Endothelial cell of umbilical vein (primary cell): Measurements from ENCODE around the gene PPEF1. TPM values are rescaled to one million over a fixed set of nuclear protein-coding genes. Genes with fewer than 3 reads are reported as not detected.
A peak's percentile ranks its signal among the peaks of the same experiment; 100 is the strongest.

Experiments used
- BruUV-seq: library from RNA; stranded (reverse); fragments of 400-500 nt; replicated peaks from 2 replicates; lab custom pipeline; 2021; lab: Mats Ljungman, UMichigan
- CTCF ChIA-PET: fragments of 300-600, 350-600 bp; sonication (Branson Sonifier 250); formaldehyde crosslinking; loops from one replicate; lab custom pipeline; 2021; ENCODE audit warnings: antibody characterized with exemption, inconsistent platforms; lab: Charles Lee
- POLR2A ChIA-PET: fragments of 300-600, 350-600 bp; sonication (Branson Sonifier 250); formaldehyde crosslinking; loops from one replicate; lab custom pipeline; 2021; ENCODE audit warnings: antibody characterized with exemption, inconsistent platforms; lab: Charles Lee
- DNase-seq: peaks from one replicate; pipeline ENCODE4 v3.0.0-alpha.2; 2011; ENCODE audit warnings: low read depth, low spot score
- FAIRE-seq: peaks from 2 replicates; lab custom pipeline; 2011; peaks lifted over from hg19 to GRCh38; lab: Jason Lieb, UNC
- H2AFZ ChIP-seq: 2 replicates; pipeline ENCODE4 v1.6.0; 2012; ENCODE audit warnings: low read depth, low read length, control low read depth, inconsistent platforms
- H3K27ac ChIP-seq: 2 replicates; pipeline ENCODE4 v1.5.1; 2011; ENCODE audit warnings: low read depth, mild to moderate bottlenecking, control low read depth, low read length, moderate library complexity; ENCODE audit not compliant: insufficient read depth
- H3K27me3 ChIP-seq, 2 experiments: 2 replicates each; pipeline versions ENCODE4 v1.6.0 to v1.6.1; 2011; ENCODE audit warnings: low read length in 2 of 2, mixed read lengths in 1 of 2; ENCODE audit not compliant: control insufficient read depth in 2 of 2, insufficient read depth in 2 of 2
- H3K36me3 ChIP-seq, 2 experiments: 2 replicates in 1 of 2; 3 replicates in 1 of 2; pipeline ENCODE4 v1.5.1; 2011; ENCODE audit warnings: low read length in 2 of 2, mild to moderate bottlenecking in 1 of 2, moderate library complexity in 1 of 2; ENCODE audit not compliant: control insufficient read depth in 2 of 2, insufficient read depth in 2 of 2; ENCODE audit errors: extremely low read depth in 1 of 2
- H3K4me1 ChIP-seq: 3 replicates; pipeline ENCODE4 v1.5.1; 2011; ENCODE audit warnings: mild to moderate bottlenecking, low read length; ENCODE audit not compliant: control insufficient read depth, insufficient read depth; ENCODE audit errors: extremely low read depth
- H3K4me2 ChIP-seq: 2 replicates; pipeline ENCODE4 v1.6.1; 2011; ENCODE audit warnings: low read length, control low read depth, mixed read lengths; ENCODE audit not compliant: insufficient read depth
- H3K4me3 ChIP-seq, 3 experiments: fragments of 200-600 bp in 1 of 3; sonication (generic), shearing (Covaris generic) in 1 of 3; replicated peaks in 1 of 3; 2 replicates each; pipeline ENCODE4 v1.5.1; 2011 to 2016; ENCODE audit warnings: control low read depth in 3 of 3, low read length in 3 of 3, mild to moderate bottlenecking in 2 of 3, inconsistent platforms in 1 of 3, low read depth in 1 of 3, moderate library complexity in 1 of 3; ENCODE audit not compliant: insufficient read depth in 1 of 3
- H3K79me2 ChIP-seq: 2 replicates; pipeline ENCODE4 v1.6.0; 2012; ENCODE audit warnings: low read length, inconsistent platforms; ENCODE audit not compliant: control insufficient read depth, insufficient read depth
- H3K9ac ChIP-seq: replicated peaks from 2 replicates; pipeline ENCODE3; 2011; ENCODE audit warnings: low read length, control low read depth; ENCODE audit not compliant: insufficient read depth; ENCODE audit errors: extremely low read depth
- H3K9me1 ChIP-seq: replicated peaks from 3 replicates; pipeline ENCODE4 v1.6.0; 2011; ENCODE audit warnings: mild to moderate bottlenecking, low read length; ENCODE audit not compliant: control insufficient read depth, insufficient read depth; ENCODE audit errors: extremely low read depth
- H3K9me3 ChIP-seq: replicated peaks from 2 replicates; pipeline ENCODE4 v1.5.1; 2012; ENCODE audit warnings: low read length, inconsistent platforms; ENCODE audit not compliant: control insufficient read depth, insufficient read depth
- H4K20me1 ChIP-seq: replicated peaks from 2 replicates; pipeline ENCODE3; 2011; ENCODE audit warnings: mild to moderate bottlenecking, low read length; ENCODE audit not compliant: control insufficient read depth, insufficient read depth; ENCODE audit errors: extremely low read depth
- CTCF ChIP-seq, 2 donors: IDR thresholded peaks; 1 replicate in 1 of 2; 2 replicates in 1 of 2; pipeline ENCODE4 v1.5.1; 2011; ENCODE audit warnings: low read length in 2 of 2, mild to moderate bottlenecking in 2 of 2, moderate library complexity in 2 of 2, control low read depth in 1 of 2, inconsistent platforms in 1 of 2, low read depth in 1 of 2; ENCODE audit not compliant: insufficient read depth in 1 of 2; ENCODE audit errors: extremely low read depth in 1 of 2
- EZH2 ChIP-seq: IDR thresholded peaks from 2 replicates; pipeline ENCODE4 v1.6.1; 2012; ENCODE audit warnings: borderline replicate concordance, low read depth, mild to moderate bottlenecking, moderate library complexity, low read length, inconsistent platforms; ENCODE audit not compliant: severe bottlenecking
- FOS ChIP-seq: IDR thresholded peaks from 2 replicates; pipeline ENCODE4 v1.6.1; 2011; ENCODE audit warnings: mild to moderate bottlenecking, low read length, moderate library complexity, borderline replicate concordance; ENCODE audit not compliant: insufficient read depth
- GATA2 ChIP-seq: IDR thresholded peaks from 2 replicates; pipeline ENCODE4 v1.7.0; 2011; ENCODE audit warnings: low read depth, mild to moderate bottlenecking, moderate library complexity, mixed read lengths, low read length; ENCODE audit not compliant: insufficient read length, insufficient read depth
- JUN ChIP-seq: IDR thresholded peaks from 2 replicates; pipeline ENCODE4 v1.6.1; 2011; ENCODE audit warnings: borderline replicate concordance, low read depth; ENCODE audit not compliant: insufficient read length, insufficient read depth
- MYC ChIP-seq: IDR thresholded peaks from one replicate; pipeline ENCODE4 v1.6.1; 2011; ENCODE audit warnings: mild to moderate bottlenecking, low read depth, low read length
- dilution Hi-C: fragments of 300-500 bp; cut with MboI; formaldehyde crosslinking; loops from one replicate; pipeline ENCODE4 v1.15.0; 2019; ENCODE audit warnings: low sequenced_read_pairs; ENCODE audit not compliant: extremely low pct_ligation_motif_present
- intact Hi-C: fragments of 100-400 bp; cut with micrococcal nuclease; formaldehyde crosslinking; loops from one replicate; pipeline ENCODE4 v1.10.0; 2022
- polyA plus RNA-seq, 4 experiments: library from polyadenylated mRNA; depleted of rRNA in 3 of 4; stranded (reverse) in 3 of 4; unstranded in 1 of 4; fragments of >200 nt; gene quantifications; 2 replicates each; pipeline versions ENCODE4 v1.2.1 to v1.2.3, GENCODE V29; 2011 to 2012; ENCODE audit warnings: missing spikeins in 1 of 4
- total RNA-seq: library from RNA; stranded (reverse); gene quantifications from 2 replicates; pipeline ENCODE4 v1.2.3, GENCODE V29; 2021
- TF ChIP-seq, protein P1 (sequence below): IDR thresholded peaks from 2 replicates; pipeline ENCODE4 v1.6.1; 2011; ENCODE audit not compliant: insufficient read depth, insufficient read length

Gene PPEF1
- total and polyA plus RNA-seq, 2 donors (not counting 3 experiments of a cell fraction or from before 2014, with no cell fraction given) = not detected

- H3K36me3 ChIP-seq = no peaks in the 10 kb centered on the region
- ChIA-PET POLR2A (no interaction called here), CTCF (interaction anchor here (0.9 kb wide), 1 partner anchor 11 kb away, joined by 3 read pairs; no protein-coding TSS in a partner anchor)
- H3K4me1 ChIP-seq = peaks cover 10% of the 10 kb centered on the region
- dilution Hi-C loops (no loop called here), intact Hi-C loops (loop anchor here (5.0 kb wide), 1 partner anchor 79 kb away; no protein-coding TSS in a partner anchor)
- H3K27me3 ChIP-seq = no peaks in the 10 kb centered on the region
- DNase-seq = peak; percentile 46
- H3K79me2 ChIP-seq = no peaks in the 10 kb centered on the region
- H3K27ac ChIP-seq = peak overlapping the region; percentile 39
- peak; percentile 73 for FAIRE-seq
- peak overlapping the region; percentile 6 for H2AFZ ChIP-seq
- H3K4me2 ChIP-seq = no peak overlapping the region
- BruUV-seq = no TSS peak
- H3K4me3 ChIP-seq = no peak overlapping the region
- TF ChIP-seq GATA2 (no peak), FOS (no peak), MYC (no peak), EZH2 (no peak), CTCF (IDR thresholded peaks at IDR 0.05; ENCODE audit: extremely low read depth in 1 of 2, insufficient read depth in 1 of 2, low read depth in 1 of 2, low read length in 2 of 2) (no peak), JUN (no peak)
- TF ChIP-seq, protein P1, sequence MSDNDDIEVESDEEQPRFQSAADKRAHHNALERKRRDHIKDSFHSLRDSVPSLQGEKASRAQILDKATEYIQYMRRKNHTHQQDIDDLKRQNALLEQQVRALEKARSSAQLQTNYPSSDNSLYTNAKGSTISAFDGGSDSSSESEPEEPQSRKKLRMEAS = no peak
- no peak overlapping the region for H3K9ac ChIP-seq
- no peaks in the 10 kb centered on the region for H4K20me1 ChIP-seq
- no peaks in the 10 kb centered on the region for H3K9me3 ChIP-seq
- no peaks in the 10 kb centered on the region for H3K9me1 ChIP-seq
Observed at GRCh38 chrX:18793601-18794089, 86.2 kb downstream of the PPEF1 start.
